BLaER1 treated with 17β-estradiol and CSF1 and Interleukin-3, amounts not matched to agents 10 nM and 100 nM (cell line): Measurements from ENCODE around the gene FOXJ3.

Experiments
- H3K27ac ChIP-seq, 11 experiments: shearing (Covaris generic); formaldehyde crosslinking; 2 replicates each; pipeline ENCODE4 v1.8.1; 2022
- H3K27me3 ChIP-seq, 11 experiments: shearing (Covaris generic); formaldehyde crosslinking; 2 replicates each; pipeline ENCODE4 v1.8.1; 2022
- H3K36me3 ChIP-seq, 11 experiments: shearing (Covaris generic); formaldehyde crosslinking; 2 replicates each; pipeline ENCODE4 v1.8.1; 2022
- H3K4me1 ChIP-seq, 10 experiments: shearing (Covaris generic); formaldehyde crosslinking; 2 replicates each; pipeline ENCODE4 v1.8.1; 2022
- H3K4me2 ChIP-seq, 11 experiments: shearing (Covaris generic); formaldehyde crosslinking; 2 replicates each; pipeline ENCODE4 v1.8.1; 2022
- H3K4me3 ChIP-seq, 10 experiments: shearing (Covaris generic); formaldehyde crosslinking; 2 replicates each; pipeline ENCODE4 v1.8.1; 2022
- H3K9ac ChIP-seq, 11 experiments: shearing (Covaris generic); formaldehyde crosslinking; 2 replicates each; pipeline ENCODE4 v1.8.1; 2022
- H3K9me3 ChIP-seq, 11 experiments: shearing (Covaris generic); formaldehyde crosslinking; replicated peaks in 1 of 11; 2 replicates each; pipeline ENCODE4 v1.8.1; 2022
- H4K20me1 ChIP-seq, 11 experiments: shearing (Covaris generic); formaldehyde crosslinking; 2 replicates each; pipeline ENCODE4 v1.8.1; 2022
- Cebpa-rat ChIP-seq, 11 experiments: shearing (Covaris generic); IDR thresholded peaks; 2 replicates each; pipeline ENCODE4 v1.8.1; 2022

Gene FOXJ3

GRCh38 chr1:42319128-42319851 lies 15.7 kb downstream of the FOXJ3 start:
- peak overlapping the region in 10 of 11 experiments; percentile 3 to 46 (median 36); a peak in 11 of 22 replicates for H3K9ac ChIP-seq
- 0 out of 22 replicates have a peak, but pooled peaks cover 0 to 5% (median 0%) of the 10 kb centered on the region in 11 experiments for H3K9me3 ChIP-seq
- peak in 2 of 11 experiments; percentile 25 to 47; a peak in 2 of 22 replicates for TF ChIP-seq Cebpa-rat (IDR thresholded peaks at IDR 0.05)
- H3K27me3 ChIP-seq, result no peaks in the 10 kb centered on the region
- H3K4me1 ChIP-seq, result peaks cover 47 to 79% (median 53%) of the 10 kb centered on the region in 10 experiments
- peak overlapping the region in 7 of 10 experiments; percentile 15 to 32 (median 25); a peak in 6 of 20 replicates for H3K4me3 ChIP-seq
- peaks cover 0 to 25% (median 11%) of the 10 kb centered on the region in 11 experiments; a peak in 9 of 22 replicates for H3K36me3 ChIP-seq
- H4K20me1 ChIP-seq, result peaks cover 56 to 96% (median 92%) of the 10 kb centered on the region in 11 experiments; a peak in 21 of 22 replicates
- peak overlapping the region; percentile 67 to 93 (median 80) for H3K4me2 ChIP-seq
- peak overlapping the region; percentile 18 to 61 (median 49); a peak in 19 of 22 replicates for H3K27ac ChIP-seq

- H3K27me3 ChIP-seq, result no peaks in the 10 kb centered on the region
- H3K9ac ChIP-seq, result no peak overlapping the region
- peaks cover 53 to 84% (median 59%) of the 10 kb centered on the region in 10 experiments for H3K4me1 ChIP-seq
- H3K4me2 ChIP-seq, result peak overlapping the region; percentile 67 to 93 (median 80); a peak in 20 of 22 replicates
- peak overlapping the region in 6 of 11 experiments; percentile 35 to 61 (median 58); a peak in 5 of 22 replicates for H3K27ac ChIP-seq
- 0 out of 22 replicates have a peak, but pooled peaks cover 0 to 5% (median 0%) of the 10 kb centered on the region in 11 experiments for H3K9me3 ChIP-seq
- H4K20me1 ChIP-seq, result peaks cover 61 to 100% (median 97%) of the 10 kb centered on the region in 11 experiments; a peak in 21 of 22 replicates
- no peak for TF ChIP-seq Cebpa-rat (IDR thresholded peaks at IDR 0.05)
- peaks cover 0 to 25% (median 11%) of the 10 kb centered on the region in 11 experiments; a peak in 9 of 22 replicates for H3K36me3 ChIP-seq
- H3K4me3 ChIP-seq, result no peak overlapping the region
Measured at GRCh38 chr1:42318601-42319000, 16.4 kb downstream of the FOXJ3 start.

GRCh38 chr1:42317308-42317707 lies 17.7 kb downstream of the FOXJ3 start:
- no peak overlapping the region for H3K9ac ChIP-seq
- no peak overlapping the region for H3K4me3 ChIP-seq
- H3K4me1 ChIP-seq, result peaks cover 57 to 86% (median 71%) of the 10 kb centered on the region in 10 experiments
- H3K36me3 ChIP-seq, result peaks cover 0 to 18% (median 8%) of the 10 kb centered on the region in 11 experiments; a peak in 8 of 22 replicates
- H3K27ac ChIP-seq, result no peak overlapping the region
- peaks cover 66 to 100% (median 97%) of the 10 kb centered on the region in 11 experiments; a peak in 21 of 22 replicates for H4K20me1 ChIP-seq
- TF ChIP-seq Cebpa-rat (IDR thresholded peaks at IDR 0.05), result no peak
- H3K4me2 ChIP-seq, result peak overlapping the region in 1 of 11 experiments; percentile 2; a peak in 1 of 22 replicates
- no peaks in the 10 kb centered on the region for H3K27me3 ChIP-seq
- H3K9me3 ChIP-seq, result 0 out of 22 replicates have a peak, but pooled peaks cover 0 to 5% (median 0%) of the 10 kb centered on the region in 11 experiments

GRCh38 chr1:42316292-42316691 lies 18.7 kb downstream of the FOXJ3 start:
- peaks cover 60 to 92% (median 76%) of the 10 kb centered on the region in 10 experiments for H3K4me1 ChIP-seq
- no peak overlapping the region for H3K27ac ChIP-seq
- TF ChIP-seq Cebpa-rat (IDR thresholded peaks at IDR 0.05), result no peak
- H4K20me1 ChIP-seq, result peaks cover 70 to 100% (median 97%) of the 10 kb centered on the region in 11 experiments
- peaks cover 0 to 14% (median 8%) of the 10 kb centered on the region in 11 experiments; a peak in 8 of 22 replicates for H3K36me3 ChIP-seq
- no peak overlapping the region for H3K4me3 ChIP-seq
- H3K27me3 ChIP-seq, result no peaks in the 10 kb centered on the region
- H3K9me3 ChIP-seq, result 0 out of 22 replicates have a peak, but pooled peaks cover 0 to 5% (median 0%) of the 10 kb centered on the region in 11 experiments
- peak overlapping the region in 6 of 11 experiments; percentile 24 to 63 (median 50); a peak in 8 of 22 replicates for H3K4me2 ChIP-seq
- no peak overlapping the region for H3K9ac ChIP-seq

- peak overlapping the region in 9 of 11 experiments; percentile 3 to 63 (median 51); a peak in 14 of 22 replicates for H3K4me2 ChIP-seq
- H3K4me1 ChIP-seq, result peaks cover 56 to 89% (median 75%) of the 10 kb centered on the region in 10 experiments
- no peak for TF ChIP-seq Cebpa-rat (IDR thresholded peaks at IDR 0.05)
- H3K9ac ChIP-seq, result no peak overlapping the region
- peak overlapping the region in 3 of 11 experiments; percentile 9 to 24 (median 12); a peak in 2 of 22 replicates for H3K27ac ChIP-seq
- no peak overlapping the region for H3K4me3 ChIP-seq
- peaks cover 3 to 19% (median 13%) of the 10 kb centered on the region in 11 experiments; a peak in 21 of 22 replicates for H3K36me3 ChIP-seq
- no peaks in the 10 kb centered on the region for H3K27me3 ChIP-seq
- 0 out of 22 replicates have a peak, but pooled peaks cover 0 to 5% (median 0%) of the 10 kb centered on the region in 11 experiments for H3K9me3 ChIP-seq
- H4K20me1 ChIP-seq, result peaks cover 66 to 100% (median 97%) of the 10 kb centered on the region in 11 experiments
Measured at GRCh38 chr1:42315500-42315899, 19.5 kb downstream of the FOXJ3 start.

GRCh38 chr1:42313970-42314369 lies 21.1 kb downstream of the FOXJ3 start:
- no peaks in the 10 kb centered on the region for H3K27me3 ChIP-seq
- no peak overlapping the region for H3K9ac ChIP-seq
- H3K36me3 ChIP-seq, result peaks cover 10 to 32% (median 28%) of the 10 kb centered on the region in 11 experiments; a peak in 21 of 22 replicates
- no peak overlapping the region for H3K4me3 ChIP-seq
- no peak overlapping the region for H3K27ac ChIP-seq
- 0 out of 22 replicates have a peak, but pooled peaks cover 0 to 5% (median 0%) of the 10 kb centered on the region in 11 experiments for H3K9me3 ChIP-seq
- TF ChIP-seq Cebpa-rat (IDR thresholded peaks at IDR 0.05), result no peak
- H4K20me1 ChIP-seq, result peaks cover 56 to 100% (median 94%) of the 10 kb centered on the region in 11 experiments
- H3K4me1 ChIP-seq, result peaks cover 41 to 75% (median 62%) of the 10 kb centered on the region in 10 experiments
- H3K4me2 ChIP-seq, result peak overlapping the region in 8 of 11 experiments; percentile 3 to 63 (median 10); a peak in 5 of 22 replicates

- peaks cover 52 to 96% (median 86%) of the 10 kb centered on the region in 11 experiments for H4K20me1 ChIP-seq
Measured at GRCh38 chr1:42312576-42313212, 22.3 kb downstream of the FOXJ3 start.

GRCh38 chr1:42311897-42312296 lies 23.1 kb downstream of the FOXJ3 start:
- peak overlapping the region in 2 of 11 experiments; percentile 8 to 19; a peak in 3 of 22 replicates for H3K27ac ChIP-seq
- H3K36me3 ChIP-seq, result peaks cover 20 to 46% (median 40%) of the 10 kb centered on the region in 11 experiments; a peak in 21 of 22 replicates
- H3K4me3 ChIP-seq, result no peak overlapping the region
- no peaks in the 10 kb centered on the region for H3K27me3 ChIP-seq
- H3K4me2 ChIP-seq, result peak overlapping the region in 9 of 11 experiments; percentile 24 to 65 (median 39); a peak in 18 of 22 replicates
- H3K9ac ChIP-seq, result no peak overlapping the region
- peaks cover 52 to 96% (median 81%) of the 10 kb centered on the region in 11 experiments for H4K20me1 ChIP-seq
- H3K4me1 ChIP-seq, result peaks cover 36 to 62% (median 58%) of the 10 kb centered on the region in 10 experiments
- TF ChIP-seq Cebpa-rat (IDR thresholded peaks at IDR 0.05), result no peak
- peaks cover 0 to 10% (median 4%) of the 10 kb centered on the region in 11 experiments; a peak in 11 of 22 replicates for H3K9me3 ChIP-seq

More at GRCh38 chr1:42312576-42313212, 22.3 kb downstream of the FOXJ3 start:
- Histone ChIP-seq H3K27ac (0 out of 22 replicates have a peak overlapping the region, but pooled peaks of 2 of the 11 experiments have one; percentile 16 to 31), H3K9ac (peak overlapping the region in 2 of 11 experiments; percentile 6 to 39; a peak in 2 of 22 replicates), H3K4me2 (peak overlapping the region in 8 of 11 experiments; percentile 13 to 65 (median 36); a peak in 11 of 22 replicates), H3K4me1 (peaks cover 36 to 67% (median 58%) of the 10 kb centered on the region in 10 experiments), H3K4me3 (no peak overlapping the region), H3K9me3 (0 out of 22 replicates have a peak, but pooled peaks cover 0 to 5% (median 0%) of the 10 kb centered on the region in 11 experiments), H3K36me3 (peaks cover 20 to 38% (median 32%) of the 10 kb centered on the region in 11 experiments; a peak in 21 of 22 replicates), H3K27me3 (no peaks in the 10 kb centered on the region)
- TF ChIP-seq Cebpa-rat (IDR thresholded peaks at IDR 0.05), result no peak
